Measurements from ENCODE around the gene ADCY9.
"Not testable (repeated sequence)": the region's sequence is repeated elsewhere in the genome, so short reads cannot be mapped to it uniquely, and the experiment has no call there.

Gene ADCY9

GRCh38 chr16:3950343-3951193 is 165.7 kb downstream of the ADCY9 start:
- no peak for DNase-seq (ENCODE audit: low read depth)

GRCh38 chr16:3949946-3950342 is 166.3 kb downstream of the ADCY9 start:
- DNase-seq (ENCODE audit: low read depth), result no peak

GRCh38 chr16:3949287-3949686 is 167.0 kb downstream of the ADCY9 start:
- no peak for DNase-seq (ENCODE audit: low read depth)

GRCh38 chr16:3948378-3948995 is 167.8 kb downstream of the ADCY9 start:
- no peak for DNase-seq (ENCODE audit: low read depth)

GRCh38 chr16:3946604-3947180 is 169.6 kb downstream of the ADCY9 start:
- DNase-seq (ENCODE audit: low read depth), result no peak

- DNase-seq (ENCODE audit: low read depth), result no peak
These were observed 170.3 kb downstream of the ADCY9 start for GRCh38 chr16:3945751-3946603.

GRCh38 chr16:3944457-3944856 is 171.8 kb downstream of the ADCY9 start:
- DNase-seq (ENCODE audit: low read depth), result not testable (repeated sequence)

GRCh38 chr16:3942146-3942545 is 174.1 kb downstream of the ADCY9 start:
- DNase-seq (ENCODE audit: low read depth), result not testable (repeated sequence)

- DNase-seq (ENCODE audit: low read depth), result peak; percentile 63
These were observed 177.2 kb downstream of the ADCY9 start for GRCh38 chr16:3938843-3939624.

GRCh38 chr16:3938471-3938842 is 177.8 kb downstream of the ADCY9 start:
- no peak for DNase-seq (ENCODE audit: low read depth)

GRCh38 chr16:3937066-3937875 is 179.0 kb downstream of the ADCY9 start:
- no peak for DNase-seq (ENCODE audit: low read depth)

- no peak for DNase-seq (ENCODE audit: low read depth)
These were observed 180.3 kb downstream of the ADCY9 start for GRCh38 chr16:3935921-3936320.

- no peak for DNase-seq (ENCODE audit: low read depth)
These were observed 181.6 kb downstream of the ADCY9 start for GRCh38 chr16:3934491-3935181.

- not testable (repeated sequence) for DNase-seq (ENCODE audit: low read depth)
These were observed 189.1 kb downstream of the ADCY9 start for GRCh38 chr16:3927147-3927546.

- DNase-seq (ENCODE audit: low read depth), result no peak
These were observed 191.5 kb downstream of the ADCY9 start for GRCh38 chr16:3924763-3925162.

- DNase-seq (ENCODE audit: low read depth), result no peak
These were observed 194.0 kb downstream of the ADCY9 start for GRCh38 chr16:3922241-3922640.

- no peak for DNase-seq (ENCODE audit: low read depth)
These were observed 196.0 kb downstream of the ADCY9 start for GRCh38 chr16:3920206-3920605.

GRCh38 chr16:3919413-3919812 is 196.8 kb downstream of the ADCY9 start:
- no peak for DNase-seq (ENCODE audit: low read depth)

GRCh38 chr16:3915426-3916260 is 200.6 kb downstream of the ADCY9 start:
- no peak for DNase-seq (ENCODE audit: low read depth)

Data from activated T-cell treated with anti-CD3 and anti-CD28 coated beads for 1 hour (primary cell).